Erythroblast (primary cell): Measurements from ENCODE around the gene PHF21B.

Experiments used
- GATA1 ChIP-seq: IDR thresholded peaks from 2 replicates; pipeline ENCODE4 v1.6.1; 2011; ENCODE audit warnings: low read depth, mild to moderate bottlenecking, control low read depth, low read length, moderate library complexity
- POLR2A ChIP-seq: IDR thresholded peaks from 2 replicates; pipeline ENCODE4 v1.6.1; 2011; ENCODE audit warnings: mild to moderate bottlenecking, low read length

DNA sequence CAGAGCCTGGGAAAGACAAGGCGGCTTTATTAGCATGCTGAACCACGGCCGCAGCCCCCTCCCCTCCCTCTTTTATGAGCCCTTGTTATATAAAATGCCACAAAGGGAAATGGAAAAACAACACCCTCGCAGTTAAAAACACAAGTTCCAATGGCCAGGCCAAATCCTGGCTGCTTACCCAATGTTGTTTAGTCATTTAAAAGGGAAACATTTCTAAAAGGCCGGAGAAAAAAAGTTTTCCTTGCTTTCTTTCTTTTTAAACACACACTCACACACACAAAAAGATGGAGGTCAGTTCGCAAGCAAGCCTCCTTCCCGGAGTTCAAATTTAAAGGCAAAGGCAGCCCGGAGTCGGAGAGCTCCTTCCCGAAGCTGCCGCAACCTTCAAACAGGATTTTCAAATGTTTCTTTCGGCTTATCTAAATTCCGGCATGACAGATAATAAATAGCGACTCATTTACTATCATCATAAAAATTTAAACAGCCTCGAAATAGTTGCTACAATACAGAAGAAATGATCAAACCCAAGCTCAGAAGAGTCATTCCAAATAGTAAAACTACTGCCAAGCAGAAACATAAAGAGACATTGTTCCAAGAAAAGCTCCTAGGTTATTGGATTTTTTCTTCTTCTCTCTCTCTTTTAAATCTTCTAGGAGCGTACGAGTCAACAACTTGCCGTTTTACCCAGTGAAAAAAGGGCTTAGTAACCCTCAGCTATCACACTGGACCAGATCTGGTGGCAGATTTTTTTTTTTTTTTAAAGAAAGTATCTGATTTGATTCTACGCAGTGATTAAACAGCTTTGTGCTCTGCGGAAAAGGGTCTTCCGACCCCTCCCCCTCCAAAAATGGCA lies 3.5 kb downstream of the PHF21B start:
- TF ChIP-seq POLR2A, result no peak
- no peak for TF ChIP-seq GATA1
